Embryonic facial prominence (tissue), 1 donor: ENCODE measurements around the gene PLXNA1.

Experiments used
- DNase-seq: peaks from one replicate; pipeline ENCODE4 v3.0.0-alpha.2; 2016; ENCODE audit errors: extremely low spot score

PLXNA1 gene

GRCh38 chr3:127017781-127018180 is 34.9 kb downstream of the PLXNA1 start:
- DNase-seq, result no peak

- no peak for DNase-seq
These were observed 35.5 kb downstream of the PLXNA1 start for GRCh38 chr3:127018306-127018828.

GRCh38 chr3:127019449-127019848 is 36.5 kb downstream of the PLXNA1 start:
- DNase-seq, result no peak

GRCh38 chr3:127020543-127020942 is 37.6 kb downstream of the PLXNA1 start:
- DNase-seq, result no peak

- DNase-seq, result no peak
These were observed 39.9 kb downstream of the PLXNA1 start for GRCh38 chr3:127022849-127023248.

GRCh38 chr3:127025456-127025855 is 42.5 kb downstream of the PLXNA1 start:
- DNase-seq, result no peak

- DNase-seq, result no peak
These were observed 43.1 kb downstream of the PLXNA1 start for GRCh38 chr3:127026036-127026435.

- no peak for DNase-seq
These were observed 43.7 kb downstream of the PLXNA1 start for GRCh38 chr3:127026661-127027060.

- DNase-seq, result no peak
These were observed 44.3 kb downstream of the PLXNA1 start for GRCh38 chr3:127027061-127027735.

GRCh38 chr3:127027811-127028548 is 45.1 kb downstream of the PLXNA1 start:
- no peak for DNase-seq

- DNase-seq, result no peak
These were observed 46.1 kb downstream of the PLXNA1 start for GRCh38 chr3:127028781-127029657.

GRCh38 chr3:127029658-127030507 is 47.0 kb downstream of the PLXNA1 start:
- DNase-seq, result no peak

- DNase-seq, result no peak
These were observed 47.8 kb downstream of the PLXNA1 start for GRCh38 chr3:127030508-127031412.

- DNase-seq, result no peak
These were observed 48.5 kb downstream of the PLXNA1 start for GRCh38 chr3:127031413-127031810.

GRCh38 chr3:127031845-127032244 is 48.9 kb downstream of the PLXNA1 start:
- no peak for DNase-seq

GRCh38 chr3:127032296-127032990 is 49.5 kb downstream of the PLXNA1 start:
- no peak for DNase-seq
